Stimulated activated CD8-positive, alpha-beta memory T cell treated with anti-CD3 and anti-CD28 coated beads, Interleukin-15, amount 100 ng/mL, for 48 hours (primary cell): ENCODE measurements around the gene PTBP1.
"Not testable (repeated sequence)": the region's sequence is repeated elsewhere in the genome, so short reads cannot be mapped to it uniquely, and the experiment has no call there.

Experiments used
- DNase-seq, 2 donors: peaks; one replicate each; pipeline ENCODE4 v3.0.0-alpha.2; 2020; ENCODE audit warnings: low read depth in 2 of 2

PTBP1 gene

DNA sequence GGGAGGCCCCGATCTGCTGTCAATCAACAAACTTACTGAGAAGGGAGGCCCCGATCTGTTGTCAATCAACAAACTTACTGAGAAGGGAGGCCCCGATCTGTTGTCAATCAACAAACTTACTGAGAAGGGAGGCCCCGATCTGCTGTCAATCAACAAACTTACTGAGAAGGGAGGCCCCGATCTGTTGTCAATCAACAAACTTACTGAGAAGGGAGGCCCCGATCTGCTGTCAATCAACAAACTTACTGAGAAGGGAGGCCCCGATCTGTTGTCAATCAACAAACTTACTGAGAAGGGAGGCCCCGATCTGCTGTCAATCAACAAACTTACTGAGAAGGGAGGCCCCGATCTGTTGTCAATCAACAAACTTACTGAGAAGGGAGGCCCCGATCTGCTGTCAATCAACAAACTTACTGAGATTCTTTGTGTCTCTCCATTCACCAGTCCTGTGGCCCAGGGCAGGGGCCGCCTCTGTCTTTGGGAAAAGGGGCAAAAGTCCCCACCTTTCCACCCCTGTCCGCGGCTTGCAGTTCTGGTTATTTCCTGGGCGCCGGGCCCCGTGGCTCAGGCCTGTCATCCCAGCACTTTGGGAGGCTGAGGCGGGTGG is 56.5 kb downstream of the PTBP1 start:
- DNase-seq: not testable (repeated sequence)

- DNase-seq: no peak
Observed at GRCh38 chr19:854549-854948, 57.3 kb downstream of the PTBP1 start.

DNA sequence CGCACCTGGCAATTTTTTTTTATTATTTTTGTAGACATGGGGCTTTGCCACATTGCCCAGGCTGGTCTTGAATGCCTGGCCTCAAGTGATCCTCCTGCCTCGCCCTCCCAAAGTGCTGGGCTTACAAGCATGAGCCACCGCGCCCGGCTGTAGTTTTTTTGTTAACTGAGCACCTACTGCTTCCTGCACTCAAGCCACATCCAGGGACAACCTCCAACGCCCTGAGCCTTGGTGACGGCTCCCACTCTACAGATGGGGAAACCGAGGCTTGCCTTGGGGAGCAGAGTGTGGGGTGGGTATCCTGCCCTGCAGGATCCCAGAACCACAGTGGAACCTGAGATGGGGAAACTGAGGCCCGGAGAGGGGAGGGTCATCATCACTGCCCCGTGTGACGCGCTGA is 57.9 kb downstream of the PTBP1 start:
- no peak for DNase-seq

DNA sequence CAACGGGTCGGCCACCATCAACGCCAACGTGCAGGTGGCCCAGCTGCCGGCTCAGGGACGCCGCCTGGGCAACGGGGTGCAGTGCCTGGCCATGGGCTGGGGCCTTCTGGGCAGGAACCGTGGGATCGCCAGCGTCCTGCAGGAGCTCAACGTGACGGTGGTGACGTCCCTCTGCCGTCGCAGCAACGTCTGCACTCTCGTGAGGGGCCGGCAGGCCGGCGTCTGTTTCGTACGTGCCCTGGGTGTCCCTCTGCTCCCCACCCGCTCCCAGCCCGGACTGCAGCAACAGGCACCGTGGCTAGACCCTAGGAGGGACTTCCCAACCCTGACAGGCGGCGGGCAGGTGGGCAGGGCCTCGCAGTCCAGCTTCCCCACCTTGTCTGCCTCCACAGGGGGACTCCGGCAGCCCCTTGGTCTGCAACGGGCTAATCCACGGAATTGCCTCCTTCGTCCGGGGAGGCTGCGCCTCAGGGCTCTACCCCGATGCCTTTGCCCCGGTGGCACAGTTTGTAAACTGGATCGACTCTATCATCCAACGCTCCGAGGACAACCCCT is 58.4 kb downstream of the PTBP1 start:
- no peak for DNase-seq

DNA sequence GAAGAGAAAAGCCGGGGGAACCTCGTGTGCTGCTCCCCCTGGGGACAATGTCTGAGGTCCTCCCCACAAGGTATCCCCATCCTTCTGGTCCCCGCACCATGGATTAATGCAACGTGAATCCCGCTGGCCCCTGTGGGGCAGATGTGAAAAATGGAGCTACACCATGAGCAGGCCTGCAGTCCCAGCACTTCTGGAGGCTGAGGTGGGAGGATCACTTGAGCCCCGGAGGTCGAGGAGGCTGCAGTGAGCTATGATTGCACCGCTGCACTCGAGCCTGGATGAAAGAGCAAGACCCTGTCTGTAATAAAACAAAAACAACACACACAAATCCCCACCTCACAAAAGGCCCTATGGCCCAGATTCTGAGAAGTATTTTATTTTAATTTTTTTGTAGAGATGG is 61.0 kb downstream of the PTBP1 start:
- DNase-seq: no peak

DNA sequence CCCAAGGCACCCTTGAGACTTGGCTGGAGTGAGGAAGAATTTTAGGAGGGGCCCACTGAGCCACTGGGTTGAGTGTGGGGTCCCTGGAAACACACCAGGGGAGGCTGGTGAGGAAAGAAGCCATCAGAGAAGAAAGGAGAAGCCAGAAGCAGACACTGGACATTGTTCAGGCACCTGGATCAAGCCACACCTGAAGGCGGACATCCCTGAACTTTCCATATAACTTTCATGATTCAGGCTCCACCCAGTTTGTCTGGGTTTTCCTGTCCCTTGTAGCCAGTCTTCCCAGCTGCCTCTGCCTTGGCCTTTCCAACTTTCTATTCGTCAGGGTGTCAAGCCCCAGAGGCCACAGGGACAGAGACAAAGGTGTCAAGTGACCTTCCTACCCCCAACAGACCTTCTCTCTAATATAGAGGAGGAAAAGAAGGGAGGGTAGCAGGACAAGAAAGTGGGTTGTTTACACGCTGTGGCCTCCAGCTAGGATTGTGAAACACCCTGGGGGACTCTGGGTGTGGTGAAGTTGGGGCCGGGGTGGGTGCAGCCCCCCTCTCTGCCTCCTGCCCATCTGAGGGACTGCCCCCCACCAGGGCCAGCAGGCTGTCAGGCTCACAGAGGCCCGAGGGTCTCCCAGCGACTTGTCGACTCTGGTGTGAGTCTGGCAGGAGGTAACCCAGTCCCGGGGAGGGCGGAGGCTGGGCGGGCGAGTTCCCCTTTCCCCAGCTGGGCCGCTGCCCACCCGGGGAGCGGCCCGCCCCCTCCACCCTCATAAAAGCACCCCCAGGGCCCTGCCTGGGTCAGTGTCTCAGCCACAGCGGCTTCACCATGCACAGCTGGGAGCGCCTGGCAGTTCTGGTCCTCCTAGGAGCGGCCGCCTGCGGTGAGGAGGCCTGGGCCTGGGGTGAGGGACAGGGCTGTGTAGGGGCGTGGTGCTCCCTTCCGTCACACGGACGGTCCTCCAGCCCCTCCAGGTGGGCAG is 61.9 kb downstream of the PTBP1 start, which contains the start of gene CFD:
TSS of gene CFD (plus strand) at position 797 of the 976 bp plus-strand sequence. CDS start at position 823, 26 bp downstream.
- no peak for DNase-seq

- no peak for DNase-seq
Observed at GRCh38 chr19:861141-861755, 64.0 kb downstream of the PTBP1 start.
